DND-41 (cell line): ENCODE data around the gene RNF168.
"Not testable (repeated sequence)": the region's sequence is repeated elsewhere in the genome, so short reads cannot be mapped to it uniquely, and the experiment has no call there.

Experiments used
- ATAC-seq: fragments of 200-7000 bp; cut with Tn5 transposase; 3 replicates; pipeline ENCODE4 v1.9.1; 2021; ENCODE audit warnings: low read depth; ENCODE audit not compliant: insufficient read depth
- DNase-seq: peaks from one replicate; pipeline ENCODE4 v3.0.0-alpha.2; 2020
- H2AFZ ChIP-seq: 2 replicates; pipeline ENCODE4 v1.6.0; 2012; ENCODE audit warnings: low read depth, low read length
- H3K27ac ChIP-seq: 2 replicates; pipeline ENCODE4 v1.5.1; 2012; ENCODE audit warnings: low read length, inconsistent platforms
- H3K27me3 ChIP-seq: fragments of 200-600 bp; sonication (generic); 2 replicates; pipeline ENCODE4 v1.6.0; 2012; ENCODE audit warnings: low read length, mild to moderate bottlenecking, inconsistent platforms; ENCODE audit not compliant: insufficient read depth, poor library complexity
- H3K36me3 ChIP-seq: 2 replicates; pipeline ENCODE4 v1.5.1; 2012; ENCODE audit warnings: low read length, inconsistent platforms; ENCODE audit not compliant: insufficient read depth
- H3K4me1 ChIP-seq: 2 replicates; pipeline ENCODE4 v1.5.1; 2012; ENCODE audit warnings: mild to moderate bottlenecking, low read length; ENCODE audit not compliant: insufficient read depth
- H3K4me2 ChIP-seq: 2 replicates; pipeline ENCODE4 v1.6.0; 2012; ENCODE audit warnings: mild to moderate bottlenecking, moderate library complexity, low read length, inconsistent platforms; ENCODE audit not compliant: insufficient read depth
- H3K4me3 ChIP-seq, 2 experiments: fragments of 200-600 bp in 1 of 2; shearing (Covaris generic) in 1 of 2; 2 replicates each; pipeline ENCODE4 v1.5.1; 2012 to 2016; ENCODE audit warnings: inconsistent platforms in 2 of 2, low read length in 2 of 2, mild to moderate bottlenecking in 2 of 2, low read depth in 1 of 2, moderate library complexity in 1 of 2
- H3K79me2 ChIP-seq: 2 replicates; pipeline ENCODE4 v1.6.0; 2012; ENCODE audit warnings: low read length, inconsistent platforms; ENCODE audit not compliant: insufficient read depth
- H3K9ac ChIP-seq: 2 replicates; pipeline ENCODE4 v1.6.0; 2012; ENCODE audit warnings: low read depth, mild to moderate bottlenecking, inconsistent platforms, low read length, moderate library complexity
- H3K9me3 ChIP-seq: 2 replicates; pipeline ENCODE4 v1.5.1; 2012; ENCODE audit warnings: low read length, moderate library complexity, mild to moderate bottlenecking, inconsistent platforms; ENCODE audit not compliant: insufficient read depth, severe bottlenecking
- H4K20me1 ChIP-seq: 2 replicates; pipeline ENCODE4 v1.6.0; 2012; ENCODE audit warnings: low read length; ENCODE audit not compliant: insufficient read depth
- EZH2 ChIP-seq: IDR thresholded peaks from 3 replicates; pipeline ENCODE4 v1.6.1; 2012; ENCODE audit warnings: borderline replicate concordance, low read depth, mild to moderate bottlenecking, moderate library complexity, low read length, inconsistent platforms; ENCODE audit not compliant: severe bottlenecking
- TF ChIP-seq, protein P1 (sequence below): IDR thresholded peaks from 2 replicates; pipeline ENCODE4 v1.5.1; 2012; ENCODE audit warnings: borderline replicate concordance, low read length, moderate library complexity, mild to moderate bottlenecking; ENCODE audit not compliant: poor library complexity, severe bottlenecking; ENCODE audit errors: extremely low read depth

Gene RNF168

DNA sequence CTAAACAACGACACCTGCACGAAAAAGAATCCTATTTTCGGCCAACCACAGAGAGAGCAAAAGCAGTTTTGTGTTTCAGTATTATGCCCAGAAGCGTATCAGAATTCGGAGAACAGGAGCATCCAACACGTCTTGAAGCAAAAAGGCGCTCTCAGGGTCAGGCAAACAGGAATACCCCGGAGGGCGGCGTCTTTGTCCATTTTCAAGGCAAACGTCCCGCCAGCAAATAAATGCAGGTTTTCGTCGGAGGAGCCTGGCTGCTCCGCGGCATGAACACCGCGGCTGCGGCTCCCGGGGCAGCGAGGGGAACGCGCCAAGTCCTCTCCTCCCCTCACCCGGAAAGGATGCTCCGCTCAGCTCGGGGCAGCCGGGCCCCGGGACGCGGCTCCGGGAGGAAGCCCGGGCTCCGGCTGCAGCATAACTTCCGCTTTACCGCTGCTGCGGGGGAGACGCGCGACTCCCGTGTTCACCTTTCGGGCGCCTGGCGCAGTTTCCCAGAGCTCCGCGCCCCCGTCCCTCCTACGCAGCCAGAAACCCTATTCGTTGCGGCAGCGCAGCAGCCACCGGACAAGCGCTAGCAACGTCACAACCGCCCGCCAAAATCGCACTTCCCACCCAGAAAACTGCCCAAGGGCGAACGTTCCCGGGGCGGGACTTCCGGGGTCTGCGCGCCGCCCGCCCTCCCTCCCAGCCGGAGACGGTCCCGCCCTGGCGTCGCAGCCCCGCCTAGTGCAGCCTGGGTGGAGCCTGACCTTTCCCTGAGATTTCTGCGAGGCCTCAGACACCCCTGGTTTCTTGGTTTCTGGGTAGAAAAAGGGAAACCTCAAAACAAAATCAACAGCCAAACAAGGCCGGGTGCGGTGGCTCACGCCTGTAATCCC is at the start of gene RNF168:
TSS of gene RNF168 (minus strand) at position 573 of the 881 bp plus-strand sequence. CDS start 595 bp downstream, outside the sequence.
- Histone ChIP-seq H3K4me2 (peak within 1 kb of the TSS; percentile 81), H3K9ac (peak within 1 kb of the TSS; percentile 78), H2AFZ (peak within 1 kb of the TSS; percentile 58), H4K20me1 (peaks cover 40% of the 10 kb centered on the region), H3K4me3 (peak within 1 kb of the TSS; percentile 71 to 82), H3K27me3 (no peaks in the 10 kb centered on the region), H3K4me1 (peaks cover 27% of the 10 kb centered on the region), H3K79me2 (peaks cover 49% of the 10 kb centered on the region), H3K27ac (peak within 1 kb of the TSS; percentile 91), H3K36me3 (peaks cover 17% of the 10 kb centered on the region), H3K9me3 (peaks cover 18% of the 10 kb centered on the region)
- TF ChIP-seq EZH2 = no peak
- TF ChIP-seq, protein P1, sequence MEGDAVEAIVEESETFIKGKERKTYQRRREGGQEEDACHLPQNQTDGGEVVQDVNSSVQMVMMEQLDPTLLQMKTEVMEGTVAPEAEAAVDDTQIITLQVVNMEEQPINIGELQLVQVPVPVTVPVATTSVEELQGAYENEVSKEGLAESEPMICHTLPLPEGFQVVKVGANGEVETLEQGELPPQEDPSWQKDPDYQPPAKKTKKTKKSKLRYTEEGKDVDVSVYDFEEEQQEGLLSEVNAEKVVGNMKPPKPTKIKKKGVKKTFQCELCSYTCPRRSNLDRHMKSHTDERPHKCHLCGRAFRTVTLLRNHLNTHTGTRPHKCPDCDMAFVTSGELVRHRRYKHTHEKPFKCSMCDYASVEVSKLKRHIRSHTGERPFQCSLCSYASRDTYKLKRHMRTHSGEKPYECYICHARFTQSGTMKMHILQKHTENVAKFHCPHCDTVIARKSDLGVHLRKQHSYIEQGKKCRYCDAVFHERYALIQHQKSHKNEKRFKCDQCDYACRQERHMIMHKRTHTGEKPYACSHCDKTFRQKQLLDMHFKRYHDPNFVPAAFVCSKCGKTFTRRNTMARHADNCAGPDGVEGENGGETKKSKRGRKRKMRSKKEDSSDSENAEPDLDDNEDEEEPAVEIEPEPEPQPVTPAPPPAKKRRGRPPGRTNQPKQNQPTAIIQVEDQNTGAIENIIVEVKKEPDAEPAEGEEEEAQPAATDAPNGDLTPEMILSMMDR = no peak
- DNase-seq (peak; percentile 97), ATAC-seq (peak; percentile 85)

- Histone ChIP-seq H3K4me3 (no peak overlapping the region), H4K20me1 (no peaks in the 10 kb centered on the region), H3K36me3 (peaks cover 21% of the 10 kb centered on the region; the same call in 1 of the 2 replicates), H3K4me2 (no peak overlapping the region), H3K27me3 (no peaks in the 10 kb centered on the region), H3K4me1 (no peaks in the 10 kb centered on the region), H3K9ac (no peak overlapping the region), H3K9me3 (peaks cover 18% of the 10 kb centered on the region), H3K79me2 (no peaks in the 10 kb centered on the region), H2AFZ (no peak overlapping the region), H3K27ac (no peak overlapping the region)
- ATAC-seq (no peak), DNase-seq (no peak)
- TF ChIP-seq, protein P1 = no peak
These were observed 48.7 kb upstream of the RNF168 start for GRCh38 chr3:196552253-196552652.

DNA sequence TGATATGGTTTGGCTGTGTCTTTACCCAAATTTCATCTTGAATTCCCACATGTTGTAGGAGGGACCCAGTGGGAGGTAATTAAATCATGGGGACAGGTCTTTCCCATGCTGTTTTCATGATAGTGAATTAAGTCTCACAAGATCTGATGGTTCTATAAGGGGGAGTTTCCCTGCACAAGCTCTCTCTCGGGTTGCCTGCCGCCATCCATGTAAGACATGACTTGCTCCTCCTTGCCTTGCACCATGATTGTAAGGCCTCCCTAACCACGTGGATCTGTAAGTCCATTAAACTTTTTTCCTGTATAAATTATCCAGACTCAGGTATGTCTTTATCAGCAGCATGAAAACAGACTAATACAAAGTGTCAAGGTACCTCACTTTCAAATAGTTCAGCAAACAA is 46.6 kb upstream of the RNF168 start:
- Histone ChIP-seq H3K36me3 (peaks cover 18% of the 10 kb centered on the region; the same call in 1 of the 2 replicates), H3K9me3 (peaks cover 18% of the 10 kb centered on the region)
- not testable (repeated sequence) for H3K4me1 ChIP-seq, H3K9ac ChIP-seq, H4K20me1 ChIP-seq, H2AFZ ChIP-seq, H3K27ac ChIP-seq, H3K4me2 ChIP-seq, H3K4me3 ChIP-seq, ATAC-seq, H3K27me3 ChIP-seq, H3K79me2 ChIP-seq, DNase-seq

- ATAC-seq, H3K27ac ChIP-seq, H3K36me3 ChIP-seq, H3K4me2 ChIP-seq, H3K4me3 ChIP-seq, H2AFZ ChIP-seq, H4K20me1 ChIP-seq, H3K4me1 ChIP-seq, H3K27me3 ChIP-seq, H3K79me2 ChIP-seq, H3K9ac ChIP-seq: not testable (repeated sequence)
- H3K9me3 ChIP-seq = peaks cover 18% of the 10 kb centered on the region
- DNase-seq = peak; percentile 15
These were observed 45.7 kb upstream of the RNF168 start for GRCh38 chr3:196549312-196549711.
